ENCODE results near the gene RB1. TPM values are rescaled to one million over a fixed set of nuclear protein-coding genes. Genes with fewer than 3 reads are reported as not detected.
A peak's percentile ranks its signal among the peaks of the same experiment; 100 is the strongest.

The RB1 gene
- total and polyA plus RNA-seq, 8 donors = 32.1 to 53.1 (median 47.4) TPM

DNA sequence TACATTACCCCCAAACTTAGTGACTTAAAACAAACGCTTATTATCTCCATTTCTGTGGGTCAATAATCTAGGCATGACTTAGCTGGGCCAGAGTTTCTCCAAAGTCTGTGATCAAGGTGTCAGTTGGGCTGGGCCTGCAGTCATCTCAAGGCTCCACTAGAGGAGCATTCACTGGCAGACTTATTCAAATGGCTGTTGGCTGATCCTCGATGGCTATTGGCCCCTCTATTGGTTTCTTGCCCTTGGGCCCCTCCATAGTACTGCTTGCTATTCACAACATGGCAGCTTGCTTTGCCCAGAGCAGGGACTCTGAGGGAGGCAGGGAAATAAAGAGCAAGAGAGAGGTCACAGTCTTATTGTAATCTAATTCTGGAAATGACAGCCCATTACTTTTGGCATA, 171.7 kb downstream of the RB1 start:
- no peak overlapping the region for H3K27ac ChIP-seq
- peaks cover 0 to 8% of the 10 kb centered on the region in 2 donors for H3K4me1 ChIP-seq
- H3K27me3 ChIP-seq = no peaks in the 10 kb centered on the region
- TF ChIP-seq, protein P1, sequence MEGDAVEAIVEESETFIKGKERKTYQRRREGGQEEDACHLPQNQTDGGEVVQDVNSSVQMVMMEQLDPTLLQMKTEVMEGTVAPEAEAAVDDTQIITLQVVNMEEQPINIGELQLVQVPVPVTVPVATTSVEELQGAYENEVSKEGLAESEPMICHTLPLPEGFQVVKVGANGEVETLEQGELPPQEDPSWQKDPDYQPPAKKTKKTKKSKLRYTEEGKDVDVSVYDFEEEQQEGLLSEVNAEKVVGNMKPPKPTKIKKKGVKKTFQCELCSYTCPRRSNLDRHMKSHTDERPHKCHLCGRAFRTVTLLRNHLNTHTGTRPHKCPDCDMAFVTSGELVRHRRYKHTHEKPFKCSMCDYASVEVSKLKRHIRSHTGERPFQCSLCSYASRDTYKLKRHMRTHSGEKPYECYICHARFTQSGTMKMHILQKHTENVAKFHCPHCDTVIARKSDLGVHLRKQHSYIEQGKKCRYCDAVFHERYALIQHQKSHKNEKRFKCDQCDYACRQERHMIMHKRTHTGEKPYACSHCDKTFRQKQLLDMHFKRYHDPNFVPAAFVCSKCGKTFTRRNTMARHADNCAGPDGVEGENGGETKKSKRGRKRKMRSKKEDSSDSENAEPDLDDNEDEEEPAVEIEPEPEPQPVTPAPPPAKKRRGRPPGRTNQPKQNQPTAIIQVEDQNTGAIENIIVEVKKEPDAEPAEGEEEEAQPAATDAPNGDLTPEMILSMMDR (IDR thresholded peaks at IDR 0.05) = no peak
- intact Hi-C loops (cut with DNase I) = no loop called here
- DNase-seq (no peak), ATAC-seq (no peak)
- peaks cover 0 to 29% of the 10 kb centered on the region in 2 donors for H3K36me3 ChIP-seq
- H3K4me3 ChIP-seq = no peak overlapping the region
- H3K9me3 ChIP-seq = no peaks in the 10 kb centered on the region

DNA sequence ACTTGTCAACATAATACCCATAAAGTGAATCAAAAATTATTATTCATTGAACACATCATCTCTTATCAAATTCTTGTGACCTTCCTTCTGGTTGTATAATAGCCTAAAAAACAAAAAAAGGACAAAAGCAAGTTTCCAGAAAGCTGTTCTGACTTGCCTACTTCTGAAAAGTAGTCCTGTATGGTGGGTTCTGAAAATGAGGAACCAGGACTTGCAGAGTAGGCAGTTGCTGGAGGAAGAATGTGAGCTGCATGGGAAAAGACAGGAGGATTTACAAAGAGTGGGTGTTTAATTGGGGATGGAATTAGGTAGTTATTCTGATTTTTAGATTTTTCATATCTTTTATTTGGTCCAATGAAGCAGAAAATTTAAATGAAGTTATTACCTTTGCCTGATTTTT, 172.7 kb downstream of the RB1 start:
- H3K27ac ChIP-seq = no peak overlapping the region
- H3K9me3 ChIP-seq = no peaks in the 10 kb centered on the region
- ATAC-seq (peak; percentile 38), DNase-seq (no peak)
- no peaks in the 10 kb centered on the region for H3K27me3 ChIP-seq
- peaks cover 0 to 8% of the 10 kb centered on the region in 2 donors for H3K4me1 ChIP-seq
- H3K4me3 ChIP-seq = no peak overlapping the region
- TF ChIP-seq, protein P1 (IDR thresholded peaks at IDR 0.05) = no peak
- intact Hi-C loops (cut with DNase I) = no loop called here
- H3K36me3 ChIP-seq = peaks cover 0 to 30% of the 10 kb centered on the region in 2 donors

DNA sequence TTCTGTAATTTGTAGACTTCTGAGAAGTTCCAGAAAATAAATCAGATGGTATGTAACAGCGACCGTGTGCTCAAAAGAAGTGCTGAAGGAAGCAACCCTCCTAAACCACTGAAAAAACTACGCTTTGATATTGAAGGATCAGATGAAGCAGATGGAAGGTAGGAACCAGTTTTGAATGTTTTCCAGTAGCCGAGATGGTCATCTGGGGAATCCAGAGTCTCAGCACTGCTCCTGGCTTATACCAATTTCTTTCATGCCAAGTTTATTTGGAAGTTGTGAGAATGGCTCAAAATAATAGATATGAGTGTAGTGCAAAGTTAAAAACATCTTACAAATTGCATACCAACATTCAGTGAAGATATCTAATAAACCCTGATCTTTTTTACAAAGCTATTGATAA, 173.1 kb downstream of the RB1 start:
- no peak overlapping the region for H3K4me3 ChIP-seq
- intact Hi-C loops (cut with DNase I) = no loop called here
- H3K36me3 ChIP-seq = peaks cover 0 to 30% of the 10 kb centered on the region in 2 donors
- DNase-seq (no peak), ATAC-seq (no peak)
- H3K27ac ChIP-seq = no peak overlapping the region
- TF ChIP-seq, protein P1 (IDR thresholded peaks at IDR 0.05) = no peak
- H3K4me1 ChIP-seq = peaks cover 0 to 8% of the 10 kb centered on the region in 2 donors
- no peaks in the 10 kb centered on the region for H3K27me3 ChIP-seq
- H3K9me3 ChIP-seq = no peaks in the 10 kb centered on the region

DNA sequence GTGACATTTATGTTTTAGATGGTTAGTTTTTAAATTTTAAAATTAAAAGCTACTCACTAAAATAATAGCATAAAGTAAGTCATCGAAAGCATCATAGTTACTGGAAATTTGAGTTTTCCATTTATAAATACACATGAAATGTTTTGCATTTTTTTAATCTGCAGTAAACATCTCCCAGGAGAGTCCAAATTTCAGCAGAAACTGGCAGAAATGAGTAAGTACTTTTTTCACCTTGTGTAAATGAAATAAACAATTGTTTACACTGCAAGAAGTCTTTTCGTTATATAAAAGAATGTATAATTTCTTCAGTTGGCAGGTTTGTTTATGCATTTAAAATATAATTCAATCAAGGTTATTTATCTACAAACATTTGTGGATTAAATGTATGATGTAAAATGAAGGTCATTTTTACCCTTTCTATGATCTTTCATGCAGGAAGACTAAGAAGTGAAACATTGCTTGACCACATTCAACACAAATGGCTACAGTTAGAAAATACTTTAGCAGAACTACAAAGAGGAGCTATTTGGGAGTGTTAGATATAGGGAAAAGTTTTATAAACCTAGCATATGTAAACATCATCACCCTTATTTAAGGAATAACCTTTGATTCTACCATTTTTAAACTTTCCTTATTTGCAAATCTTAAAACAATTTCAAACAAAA, 173.8 kb downstream of the RB1 start:
- Histone ChIP-seq H3K27me3 (no peaks in the 10 kb centered on the region), H3K9me3 (no peaks in the 10 kb centered on the region), H3K4me1 (peaks cover 0 to 8% of the 10 kb centered on the region in 2 donors), H3K4me3 (no peak overlapping the region), H3K27ac (no peak overlapping the region), H3K36me3 (peaks cover 0 to 30% of the 10 kb centered on the region in 2 donors)
- TF ChIP-seq, protein P1 (IDR thresholded peaks at IDR 0.05) = no peak
- intact Hi-C loops (cut with DNase I) = no loop called here
- ATAC-seq = no peak
- no peak for DNase-seq

DNA sequence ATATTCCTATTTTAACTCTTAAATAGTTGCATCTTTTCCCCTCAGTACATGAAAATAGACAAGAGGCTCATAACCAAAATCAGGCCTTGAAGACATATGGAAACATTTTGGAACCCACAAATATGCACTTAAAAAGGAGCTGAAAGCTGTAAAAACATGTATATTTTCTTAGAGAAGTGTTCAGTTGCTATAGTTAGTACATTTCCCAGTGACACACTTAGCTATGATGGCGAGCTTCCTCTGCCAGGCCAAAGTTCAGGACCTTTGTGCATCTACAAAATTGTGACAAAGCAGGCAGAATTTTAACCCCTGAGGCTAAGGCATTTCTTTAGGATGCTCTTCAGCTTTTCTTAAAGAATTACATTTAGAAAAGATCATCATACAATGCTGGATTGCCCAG, 174.8 kb downstream of the RB1 start:
- TF ChIP-seq, protein P1 (IDR thresholded peaks at IDR 0.05) = no peak
- ATAC-seq = no peak
- H3K27ac ChIP-seq = no peak overlapping the region

More for the DNA sequence above, 174.8 kb downstream of the RB1 start:
- Histone ChIP-seq H3K9me3 (no peaks in the 10 kb centered on the region), H3K36me3 (peaks cover 0 to 26% of the 10 kb centered on the region in 2 donors), H3K4me1 (peaks cover 0 to 8% of the 10 kb centered on the region in 2 donors), H3K4me3 (no peak overlapping the region), H3K27me3 (no peaks in the 10 kb centered on the region)
- DNase-seq = no peak
- intact Hi-C loops (cut with DNase I) = no loop called here
